HG03039 (cell line): Measurements from ENCODE around the gene AMIGO2.

Source experiments
- ATAC-seq: cut with Tn5 transposase; IDR thresholded peaks from one replicate; pipeline ENCODE4 v1.9.1; 2021; ENCODE audit warnings: mild to moderate bottlenecking, moderate library complexity; ENCODE audit not compliant: unreplicated experiment

AMIGO2 gene

DNA sequence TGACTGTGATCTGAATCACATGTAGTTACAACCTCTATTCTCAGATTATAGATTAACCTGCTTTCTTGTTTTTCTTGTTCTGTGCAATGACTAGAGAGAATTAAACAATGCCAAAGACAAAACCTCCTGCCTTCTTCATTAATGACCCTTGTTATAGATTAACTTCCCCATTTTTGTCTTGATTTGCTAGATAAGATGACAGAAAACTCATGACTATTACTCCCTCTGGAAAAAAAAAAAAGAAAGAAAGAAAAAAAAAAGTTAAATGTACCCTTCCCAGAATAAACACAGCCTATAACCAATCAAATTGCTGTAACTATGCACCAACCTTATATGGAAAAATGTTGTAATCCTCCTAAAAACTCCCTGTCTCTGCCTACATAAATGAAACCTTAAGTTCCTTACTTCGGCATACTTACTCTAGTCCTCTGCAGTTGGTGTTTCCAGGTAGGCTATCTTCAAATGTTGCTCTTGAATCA, 41.5 kb downstream of the AMIGO2 start:
- ATAC-seq: no peak

DNA sequence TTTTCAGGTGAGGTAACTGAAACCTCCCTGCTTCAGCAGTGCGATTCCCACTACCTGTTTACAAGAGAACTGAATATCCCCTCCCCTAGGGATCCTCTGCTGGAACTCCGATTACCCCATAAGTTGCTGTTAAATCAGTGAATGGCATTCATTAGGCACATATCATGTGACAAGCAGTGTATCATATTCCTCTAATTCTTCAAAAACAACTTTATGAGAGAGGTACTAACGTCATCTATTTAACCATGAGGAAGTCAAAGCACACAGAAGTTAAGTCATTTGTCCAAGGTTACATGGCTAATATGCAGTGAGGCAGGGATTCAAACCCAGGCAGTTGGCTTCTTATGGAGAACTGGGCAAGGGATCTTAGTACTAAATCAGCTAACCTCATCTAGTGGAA, 44.3 kb downstream of the AMIGO2 start:
- ATAC-seq: no peak

DNA sequence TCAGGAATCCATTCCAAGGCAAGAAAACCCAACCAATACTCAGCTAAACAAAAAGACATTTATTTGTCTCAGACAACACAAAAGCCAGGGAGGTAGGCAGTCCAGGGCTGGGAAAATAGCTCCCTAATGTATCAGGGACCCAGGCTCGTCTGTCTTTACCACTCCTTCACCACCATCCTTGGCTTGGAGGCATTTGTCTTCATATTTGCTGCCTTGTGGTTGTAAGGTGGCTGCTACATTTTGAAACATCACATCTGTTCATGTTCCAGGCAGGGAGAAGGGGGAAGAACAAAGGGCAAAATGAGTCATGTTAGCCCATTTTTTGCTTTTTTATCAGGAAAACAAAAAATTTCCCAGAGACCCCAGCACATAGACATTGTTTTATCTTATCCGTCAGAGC, 45.1 kb downstream of the AMIGO2 start:
- ATAC-seq: no peak

DNA sequence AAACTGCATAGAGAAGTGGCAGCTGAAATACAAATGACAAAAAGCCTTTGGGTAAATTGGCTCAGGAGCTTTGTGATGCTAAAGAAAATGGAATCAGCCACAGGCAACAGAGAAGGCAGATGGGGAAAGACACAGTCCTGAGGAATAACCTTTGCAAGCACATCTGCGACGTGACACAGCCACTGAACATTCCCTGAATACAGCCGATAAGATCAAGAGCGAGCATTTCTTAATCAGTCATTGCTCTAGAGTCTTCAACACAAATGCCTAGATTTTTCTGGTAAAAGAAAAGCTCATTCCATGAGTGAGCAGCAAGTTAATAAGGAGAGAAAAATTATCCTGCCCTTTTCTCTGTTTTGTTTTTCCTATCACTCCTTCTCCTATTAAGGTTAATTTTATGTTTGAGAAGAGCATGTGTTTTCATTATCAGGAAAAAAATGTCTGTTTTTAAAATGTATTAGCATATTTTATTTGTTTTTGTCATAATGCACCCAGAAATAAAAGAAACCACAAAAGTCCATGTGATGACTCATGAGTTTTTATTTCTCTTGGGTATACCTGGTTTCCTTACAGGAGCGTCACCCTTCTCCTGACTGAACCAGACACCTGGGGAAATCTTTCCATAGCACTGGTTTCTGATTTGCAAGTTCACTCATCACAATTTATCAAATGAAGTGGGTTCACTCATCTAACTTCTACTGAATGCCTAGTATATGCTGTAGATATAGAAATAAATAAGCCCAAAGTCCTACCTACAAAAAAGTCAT, 45.8 kb downstream of the AMIGO2 start:
- no peak for ATAC-seq

DNA sequence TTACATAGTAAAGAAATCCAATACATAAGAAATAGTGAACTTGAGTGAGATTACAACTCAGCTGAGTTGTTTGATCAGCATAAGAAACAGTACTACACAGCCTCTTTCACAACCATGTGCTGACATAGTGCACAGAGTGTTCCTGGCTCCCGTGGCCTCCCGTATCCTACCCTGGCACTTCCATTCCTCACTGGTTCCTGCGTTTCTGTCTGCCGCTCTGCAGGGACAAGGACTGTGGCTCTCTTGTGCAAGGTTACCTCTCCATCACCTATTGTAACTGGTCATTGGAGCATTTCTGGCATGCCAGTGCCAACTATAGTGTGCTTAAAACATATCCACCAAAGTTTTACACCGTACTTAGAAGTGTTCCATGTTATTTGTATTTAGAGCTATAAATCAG, 46.7 kb downstream of the AMIGO2 start:
- ATAC-seq: no peak

DNA sequence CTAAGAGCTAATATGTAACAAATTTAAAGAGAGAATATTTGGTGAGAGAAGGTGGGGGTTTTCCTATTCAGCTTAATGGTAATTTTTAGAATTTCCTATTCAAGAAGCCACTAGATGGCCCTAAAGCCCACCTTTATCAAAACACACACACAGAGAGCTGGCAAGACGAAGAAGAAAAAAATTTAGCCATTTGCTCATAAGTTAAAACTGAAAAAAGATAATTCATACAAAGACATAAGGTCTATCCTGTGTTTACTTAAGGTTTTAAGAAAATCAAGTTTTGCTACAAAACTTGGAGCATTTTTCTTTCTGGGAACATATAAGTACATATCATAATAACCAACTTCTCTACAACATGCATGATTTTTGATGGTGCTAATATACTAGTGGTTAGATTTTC, 47.1 kb downstream of the AMIGO2 start:
- no peak for ATAC-seq

DNA sequence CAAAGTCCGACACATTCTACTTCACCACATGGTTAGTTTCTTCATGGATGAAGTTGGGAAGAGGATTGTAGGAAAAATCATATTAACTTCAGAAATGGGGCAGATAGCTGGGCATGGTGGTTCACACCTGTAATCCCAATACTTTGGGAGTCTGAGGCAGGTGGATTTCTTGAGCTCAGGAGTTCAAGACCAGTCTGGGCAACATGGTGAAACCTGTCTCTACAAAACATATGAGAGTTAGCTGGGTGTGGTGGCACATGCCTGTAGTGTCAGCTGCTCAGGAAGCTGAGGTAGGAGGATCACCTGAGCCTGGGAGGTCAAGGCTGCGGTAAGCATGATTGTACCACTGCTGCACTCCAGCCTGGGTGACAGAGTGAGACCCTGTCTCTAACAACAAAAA, 49.9 kb downstream of the AMIGO2 start:
- ATAC-seq: no peak

DNA sequence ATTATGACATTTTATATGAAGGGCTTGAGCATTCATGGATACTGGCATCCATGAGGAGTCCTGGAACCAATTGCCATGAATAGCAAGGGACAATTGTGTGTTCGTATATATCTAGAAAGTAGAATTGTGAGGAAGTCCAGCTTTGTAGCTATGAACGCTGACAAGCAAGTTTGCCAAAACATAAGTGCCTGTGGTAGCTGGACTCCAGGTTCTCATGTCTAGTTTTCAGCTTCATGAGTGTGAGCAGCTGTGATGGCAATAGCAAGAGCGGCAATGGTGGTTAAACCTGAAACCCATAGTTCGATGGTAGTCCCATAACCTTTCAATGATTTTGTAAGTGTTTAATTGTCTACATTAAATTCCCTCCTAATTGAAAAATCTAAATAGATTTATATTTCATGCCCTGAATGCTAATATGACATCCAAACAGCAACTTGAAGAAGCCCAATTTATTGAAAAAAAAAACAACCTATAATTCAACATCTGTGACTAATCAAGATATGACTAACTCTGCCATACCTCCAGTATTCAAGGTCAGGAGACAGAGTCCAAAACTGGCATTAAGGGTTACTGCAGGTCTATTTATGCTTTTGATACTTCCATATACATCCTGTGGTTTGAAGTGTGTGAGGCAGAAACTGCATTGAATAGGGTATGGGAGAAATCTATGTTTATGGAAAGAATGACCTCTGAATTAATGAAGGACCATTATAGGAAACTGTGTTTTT, 50.6 kb downstream of the AMIGO2 start:
- no peak for ATAC-seq

DNA sequence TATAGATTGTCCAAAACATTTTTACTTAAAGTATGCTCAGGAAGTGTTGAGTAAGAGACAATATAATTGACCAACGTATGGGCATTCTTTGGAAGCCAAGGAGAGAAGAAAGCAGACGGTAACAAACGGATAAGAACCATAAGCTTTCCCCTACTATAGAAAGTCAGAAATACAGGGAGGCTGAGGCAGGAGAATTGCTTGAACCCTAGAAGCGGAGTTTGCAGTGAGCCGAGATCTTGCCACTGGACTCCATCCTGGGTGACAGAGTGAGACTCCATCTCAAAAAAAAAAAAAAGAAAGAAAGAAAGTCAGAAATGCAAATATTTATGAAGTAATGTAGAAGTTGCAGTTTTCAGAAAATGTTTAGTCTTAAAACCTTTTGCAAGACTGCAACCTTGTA, 51.6 kb downstream of the AMIGO2 start:
- no peak for ATAC-seq
